ENCODE data around the gene ZNHIT2.
A peak's percentile ranks its signal among the peaks of the same experiment; 100 is the strongest.

The ZNHIT2 gene

GRCh38 chr11:65086809-65087208 is 30.7 kb downstream of the ZNHIT2 start:
- ChIA-PET POLR2A (interaction anchor here (1.1 kb wide), 1 partner anchor 22 kb away, joined by 3 read pairs; no protein-coding TSS in a partner anchor), CTCF (interaction anchor here (0.6 to 1.4 kb wide), 2 partner anchors 23 to 73 kb away, joined by 3 to 4 read pairs; partner anchors contain the start of gene ARL2)
- no peak for TF ChIP-seq CTCF (IDR thresholded peaks at IDR 0.05; ENCODE audit: insufficient read depth, low read length, missing control alignments)
- DNase-seq (ENCODE audit: low read depth, low spot score): no peak
- no peak overlapping the region for H3K4me3 ChIP-seq (ENCODE audit: low read depth, low read length)

GRCh38 chr11:65085446-65085845 is 32.1 kb downstream of the ZNHIT2 start:
- peak overlapping the region; percentile 16; the same call in 1 of the 2 replicates for H3K4me3 ChIP-seq (ENCODE audit: low read depth, low read length)
- CTCF ChIA-PET: interaction anchor here (0.8 to 1.3 kb wide), 6 partner anchors 9 to 71 kb away, joined by 3 to 9 read pairs (median 4); partner anchors contain the start of gene ARL2
- POLR2A ChIA-PET: interaction anchor here (0.7 kb wide), 1 partner anchor 11 kb away, joined by 4 read pairs; the partner anchor contains the start of gene VPS51
- TF ChIP-seq CTCF (IDR thresholded peaks at IDR 0.05; ENCODE audit: insufficient read depth, low read length, missing control alignments): no peak
- DNase-seq (ENCODE audit: low read depth, low spot score): no peak

- POLR2A ChIA-PET: interaction anchor here (0.7 kb wide), 1 partner anchor 12 kb away, joined by 4 read pairs; the partner anchor contains the start of gene VPS51
- TF ChIP-seq CTCF (IDR thresholded peaks at IDR 0.05; ENCODE audit: insufficient read depth, low read length, missing control alignments): no peak
- H3K4me3 ChIP-seq (ENCODE audit: low read depth, low read length): peak overlapping the region; percentile 97
- DNase-seq (ENCODE audit: low read depth, low spot score): no peak
- CTCF ChIA-PET: interaction anchor here (0.8 to 1.3 kb wide), 6 partner anchors 10 to 71 kb away, joined by 3 to 9 read pairs (median 4); partner anchors contain the start of gene ARL2
Observed at GRCh38 chr11:65084598-65085375, 32.7 kb downstream of the ZNHIT2 start.

DNA sequence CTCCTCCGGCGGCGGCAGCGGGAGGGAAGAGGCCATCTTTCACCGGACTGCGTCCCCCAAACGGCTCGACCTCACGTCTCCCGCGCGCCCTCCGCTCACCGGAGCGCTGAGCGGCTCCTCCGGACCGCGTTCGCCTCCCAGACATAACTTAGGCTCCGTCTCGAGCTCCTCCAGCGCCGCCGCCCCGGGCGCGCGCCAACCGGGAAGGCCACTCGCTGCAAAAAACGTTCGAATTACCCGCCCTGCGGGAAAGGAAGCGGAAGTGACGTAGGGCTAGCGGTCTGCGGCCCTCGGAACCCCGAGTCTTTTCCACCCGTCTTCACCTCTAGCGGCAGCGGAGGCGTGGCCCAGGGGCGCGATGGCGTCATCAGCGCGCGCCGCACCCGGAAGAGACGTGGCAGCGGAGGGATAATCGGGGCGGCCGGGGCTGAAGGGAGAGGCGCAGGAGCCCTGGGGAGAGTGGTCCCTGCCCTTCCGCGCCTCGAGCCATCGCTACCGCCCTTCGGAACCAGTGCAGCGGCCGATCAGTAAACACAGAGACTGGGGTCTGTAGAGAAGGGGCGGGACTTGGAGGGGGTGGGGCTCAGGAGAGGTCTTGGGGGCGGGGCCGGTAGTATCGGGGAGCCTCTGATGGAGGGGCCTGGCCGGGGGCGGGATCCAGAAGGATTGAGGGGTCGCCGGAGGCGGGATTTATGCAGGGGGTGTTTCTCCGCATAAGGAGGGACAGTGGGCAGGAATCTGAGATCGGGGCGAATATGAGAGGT is 33.5 kb downstream of the ZNHIT2 start, which contains the start of the genes CDCA5 and ZFPL1:
CDCA5 (minus strand) TSS at position 207 of the 764 bp plus-strand sequence; CDS start at position 145, 62 bp downstream.
ZFPL1 (plus strand) TSS at position 389 of the 764 bp plus-strand sequence. CDS start 477 bp downstream, outside the sequence.
- TF ChIP-seq CTCF (IDR thresholded peaks at IDR 0.05; ENCODE audit: insufficient read depth, low read length, missing control alignments): no peak
- POLR2A ChIA-PET: interaction anchor here (1.4 kb wide), 1 partner anchor 11 kb away, joined by 4 read pairs; no protein-coding TSS in a partner anchor
- CTCF ChIA-PET: interaction anchor here (1.1 to 2.5 kb wide), 3 partner anchors 11 to 70 kb away, joined by 4 to 12 read pairs (median 7); partner anchors contain the start of gene ARL2
- peak within 1 kb of the TSS; percentile 97 for H3K4me3 ChIP-seq (ENCODE audit: low read depth, low read length)
- peak; percentile 59 for DNase-seq (ENCODE audit: low read depth, low spot score)

GRCh38 chr11:65083134-65083833 is 34.2 kb downstream of the ZNHIT2 start:
- no peak for TF ChIP-seq CTCF (IDR thresholded peaks at IDR 0.05; ENCODE audit: insufficient read depth, low read length, missing control alignments)
- POLR2A ChIA-PET: interaction anchor here (1.4 kb wide), 1 partner anchor 12 kb away, joined by 4 read pairs; no protein-coding TSS in a partner anchor
- no peak for DNase-seq (ENCODE audit: low read depth, low spot score)
- CTCF ChIA-PET: interaction anchor here (1.1 to 2.5 kb wide), 3 partner anchors 12 to 69 kb away, joined by 4 to 12 read pairs (median 7); partner anchors contain the start of gene ARL2
- peak overlapping the region; percentile 97 for H3K4me3 ChIP-seq (ENCODE audit: low read depth, low read length)

Data from AG04449 (cell line).